CD4-positive, alpha-beta T cell (primary cell): ENCODE measurements around the gene SIDT2. TPM values are rescaled to one million over a fixed set of nuclear protein-coding genes. Genes with fewer than 3 reads are reported as not detected.
A peak's percentile ranks its signal among the peaks of the same experiment; 100 is the strongest.

Experiments used
- ATAC-seq: fragments of 200-7000 bp; cut with Tn5 transposase; one replicate; pipeline ENCODE4 v1.10.0; 2022; ENCODE audit warnings: mild to moderate bottlenecking; ENCODE audit not compliant: poor library complexity
- CTCF ChIA-PET: fragments of 350-600 bp; sonication (Branson Sonifier 250); formaldehyde crosslinking; loops from one replicate; lab custom pipeline; 2021; ENCODE audit warnings: antibody characterized with exemption, inconsistent platforms; lab: Charles Lee
- POLR2A ChIA-PET: fragments of 350-600 bp; sonication (Branson Sonifier 250); formaldehyde crosslinking; loops from one replicate; lab custom pipeline; 2021; ENCODE audit warnings: antibody characterized with exemption, inconsistent platforms; lab: Charles Lee
- DNase-seq, 14 experiments: peaks; one replicate each; pipeline ENCODE4 v3.0.0-alpha.2; 2013 to 2020; ENCODE audit warnings: mixed read lengths in 2 of 14
- H3K27ac ChIP-seq, 2 donors: one replicate each; pipeline versions ENCODE4 v1.5.1 to v1.7.0; 2013; ENCODE audit warnings: low read length in 2 of 2, low read depth in 1 of 2, mild to moderate bottlenecking in 1 of 2
- H3K27me3 ChIP-seq, 2 experiments: 1 replicate in 1 of 2; 2 replicates in 1 of 2; pipeline versions ENCODE4 v1.6.1 to v1.7.0; 2013; ENCODE audit warnings: low read length in 2 of 2, control low read depth in 1 of 2, mild to moderate bottlenecking in 1 of 2, moderate library complexity in 1 of 2; ENCODE audit not compliant: insufficient read depth in 2 of 2, control insufficient read depth in 1 of 2
- H3K36me3 ChIP-seq: one replicate; pipeline ENCODE4 v1.6.1; 2013; ENCODE audit warnings: low read length, control low read depth; ENCODE audit not compliant: insufficient read depth
- H3K4me1 ChIP-seq: one replicate; pipeline ENCODE4 v1.6.1; 2013; ENCODE audit warnings: low read length, control low read depth; ENCODE audit not compliant: insufficient read depth
- H3K4me3 ChIP-seq: one replicate; pipeline ENCODE4 v1.5.1; 2013; ENCODE audit warnings: mild to moderate bottlenecking, low read length, moderate library complexity
- H3K9me3 ChIP-seq, 2 experiments: 1 replicate in 1 of 2; 2 replicates in 1 of 2; pipeline versions ENCODE4 v1.6.1 to v1.7.0; 2013; ENCODE audit warnings: low read length in 2 of 2, mild to moderate bottlenecking in 2 of 2, control low read depth in 1 of 2, moderate library complexity in 1 of 2; ENCODE audit not compliant: control insufficient read depth in 1 of 2, insufficient read depth in 1 of 2
- H3K27ac Mint-ChIP-seq: one replicate; pipeline ENCODE4 v1.8.0; 2020; ENCODE audit warnings: mixed read lengths
- H3K27me3 Mint-ChIP-seq: one replicate; pipeline ENCODE4 v1.8.0; 2021; ENCODE audit warnings: mixed read lengths
- H3K36me3 Mint-ChIP-seq: one replicate; pipeline ENCODE4 v1.8.0; 2021; ENCODE audit warnings: low read depth, mixed read lengths
- H3K4me1 Mint-ChIP-seq: one replicate; pipeline ENCODE4 v1.8.0; 2021; ENCODE audit warnings: low read depth, mixed read lengths
- H3K4me3 Mint-ChIP-seq: one replicate; pipeline ENCODE4 v1.8.0; 2020; ENCODE audit warnings: mild to moderate bottlenecking, mixed read lengths
- H3K9me3 Mint-ChIP-seq: one replicate; pipeline ENCODE4 v1.8.0; 2020; ENCODE audit warnings: mixed read lengths
- intact Hi-C, 2 experiments: fragments of 100-400 bp; cut with DNase I in 1 of 2; cut with micrococcal nuclease in 1 of 2; formaldehyde crosslinking; loops; one replicate each; pipeline versions ENCODE4 v1.15.1 to v1.9.0; 2023 to 2025; cut with DNase I, micrococcal nuclease
- total RNA-seq, 174 experiments: library from RNA in 2 of 174; stranded (reverse) in 2 of 174; gene quantifications; one replicate each; pipeline ENCODE4 v1.2.3 and lab custom pipeline; 2021 to 2026
- TF ChIP-seq, protein P1 (sequence below): fragments of 200-600 bp; IDR thresholded peaks from one replicate; pipeline ENCODE4 v1.8.0; 2022; ENCODE audit warnings: antibody characterized with exemption, mild to moderate bottlenecking

SIDT2 gene
- total RNA-seq, 2 experiments from 2014 or later = 197 to 200 TPM

DNA sequence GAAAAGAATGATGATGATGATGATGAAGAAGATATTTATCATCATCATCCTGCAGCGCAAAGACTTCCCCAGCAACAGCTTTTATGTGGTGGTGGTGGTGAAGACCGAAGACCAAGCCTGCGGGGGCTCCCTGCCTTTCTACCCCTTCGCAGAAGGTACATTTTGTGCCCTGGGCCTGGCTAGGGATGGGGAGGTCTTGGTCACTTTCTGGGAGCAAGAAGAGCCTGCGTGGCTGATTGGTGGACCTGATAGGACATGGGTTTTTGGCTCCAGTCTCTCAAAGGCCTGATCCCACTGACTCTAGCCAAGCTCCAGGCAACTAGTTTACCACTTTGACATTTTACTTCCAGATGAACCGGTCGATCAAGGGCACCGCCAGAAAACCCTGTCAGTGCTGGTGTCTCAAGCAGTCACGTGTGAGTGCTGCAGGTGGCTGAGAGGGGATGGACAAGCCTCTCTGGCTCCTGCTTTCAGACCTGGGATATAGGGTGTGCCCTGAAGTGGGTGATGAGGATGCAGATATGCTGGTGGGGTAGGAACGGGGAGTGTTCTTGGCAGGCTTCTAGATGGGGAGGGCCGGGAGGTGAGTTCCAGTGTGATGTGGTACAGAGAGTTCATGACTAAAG lies 5.3 kb downstream of the SIDT2 start:
- CTCF ChIA-PET = no interaction called here
- peak overlapping the region; percentile 69 for H3K4me3 Mint-ChIP-seq

DNA sequence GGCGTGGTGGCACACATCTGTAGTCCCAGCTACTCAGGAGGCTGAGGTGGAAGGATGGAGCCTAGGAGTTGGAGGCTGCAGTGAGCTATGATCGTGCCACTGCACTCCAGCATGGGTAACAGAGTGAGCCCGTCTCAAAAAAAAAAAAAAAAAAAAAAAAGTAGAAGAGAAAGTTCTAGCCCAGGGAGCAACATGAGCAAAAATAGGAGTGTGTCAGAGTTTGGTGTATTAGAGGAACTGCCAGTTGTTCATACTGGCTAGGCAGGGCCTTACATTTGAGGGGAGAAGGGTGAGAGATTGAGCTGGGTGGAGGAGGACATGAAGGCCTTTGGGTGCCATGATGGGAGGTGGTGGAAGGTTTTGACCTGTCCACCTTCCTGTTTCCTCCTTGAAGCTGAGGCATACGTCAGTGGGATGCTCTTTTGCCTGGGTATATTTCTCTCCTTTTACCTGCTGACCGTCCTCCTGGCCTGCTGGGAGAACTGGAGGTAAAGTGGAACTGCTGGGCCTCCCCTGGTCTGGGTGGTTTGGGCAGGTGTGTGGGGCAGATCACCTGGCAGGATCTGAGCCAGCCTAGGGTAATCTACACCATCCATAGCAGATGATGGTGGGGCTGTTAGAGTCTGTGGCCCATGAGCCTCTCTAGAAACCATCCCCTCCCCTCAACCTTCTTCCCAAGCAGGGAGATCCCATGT lies 7.3 kb downstream of the SIDT2 start:
- no peaks in the 10 kb centered on the region for H3K9me3 Mint-ChIP-seq
- H3K36me3 Mint-ChIP-seq = peaks cover 35% of the 10 kb centered on the region
- H3K4me1 Mint-ChIP-seq = peaks cover 6% of the 10 kb centered on the region
- Histone ChIP-seq H3K4me3 (no peak overlapping the region), H3K27me3 (no peaks in the 10 kb centered on the region), H3K4me1 (peaks cover 11% of the 10 kb centered on the region), H3K9me3 (no peaks in the 10 kb centered on the region), H3K36me3 (peaks cover 46% of the 10 kb centered on the region), H3K27ac (no peak overlapping the region)
- no peak overlapping the region for H3K27ac Mint-ChIP-seq
- ChIA-PET CTCF (interaction anchor here (0.6 kb wide), 1 partner anchor 39 kb away, joined by 4 read pairs; no protein-coding TSS in a partner anchor), POLR2A (no interaction called here)
- TF ChIP-seq, protein P1, sequence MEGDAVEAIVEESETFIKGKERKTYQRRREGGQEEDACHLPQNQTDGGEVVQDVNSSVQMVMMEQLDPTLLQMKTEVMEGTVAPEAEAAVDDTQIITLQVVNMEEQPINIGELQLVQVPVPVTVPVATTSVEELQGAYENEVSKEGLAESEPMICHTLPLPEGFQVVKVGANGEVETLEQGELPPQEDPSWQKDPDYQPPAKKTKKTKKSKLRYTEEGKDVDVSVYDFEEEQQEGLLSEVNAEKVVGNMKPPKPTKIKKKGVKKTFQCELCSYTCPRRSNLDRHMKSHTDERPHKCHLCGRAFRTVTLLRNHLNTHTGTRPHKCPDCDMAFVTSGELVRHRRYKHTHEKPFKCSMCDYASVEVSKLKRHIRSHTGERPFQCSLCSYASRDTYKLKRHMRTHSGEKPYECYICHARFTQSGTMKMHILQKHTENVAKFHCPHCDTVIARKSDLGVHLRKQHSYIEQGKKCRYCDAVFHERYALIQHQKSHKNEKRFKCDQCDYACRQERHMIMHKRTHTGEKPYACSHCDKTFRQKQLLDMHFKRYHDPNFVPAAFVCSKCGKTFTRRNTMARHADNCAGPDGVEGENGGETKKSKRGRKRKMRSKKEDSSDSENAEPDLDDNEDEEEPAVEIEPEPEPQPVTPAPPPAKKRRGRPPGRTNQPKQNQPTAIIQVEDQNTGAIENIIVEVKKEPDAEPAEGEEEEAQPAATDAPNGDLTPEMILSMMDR = no peak
- H3K27me3 Mint-ChIP-seq = no peaks in the 10 kb centered on the region
- DNase-seq (peak in 2 of 14 experiments; percentile 15 to 35), ATAC-seq (no peak)
- intact Hi-C loops = no loop called here
- H3K4me3 Mint-ChIP-seq = no peak overlapping the region

More for the DNA sequence above, 5.3 kb downstream of the SIDT2 start:
- peaks cover 26% of the 10 kb centered on the region for H3K4me1 ChIP-seq
- H3K27ac ChIP-seq = no peak overlapping the region
- no peak for ATAC-seq
- Mint-ChIP-seq H3K4me1 (peaks cover 24% of the 10 kb centered on the region), H3K27ac (no peak overlapping the region), H3K27me3 (no peaks in the 10 kb centered on the region), H3K36me3 (peaks cover 34% of the 10 kb centered on the region), H3K9me3 (no peaks in the 10 kb centered on the region)
- peaks cover 31% of the 10 kb centered on the region for H3K36me3 ChIP-seq
- no peaks in the 10 kb centered on the region for H3K9me3 ChIP-seq
- no peaks in the 10 kb centered on the region for H3K27me3 ChIP-seq
- TF ChIP-seq, protein P1 = no peak
- no peak overlapping the region for H3K4me3 ChIP-seq
- intact Hi-C loops = no loop called here
- DNase-seq = peak in 2 of 14 experiments; percentile 6 to 27
- POLR2A ChIA-PET = no interaction called here

DNA sequence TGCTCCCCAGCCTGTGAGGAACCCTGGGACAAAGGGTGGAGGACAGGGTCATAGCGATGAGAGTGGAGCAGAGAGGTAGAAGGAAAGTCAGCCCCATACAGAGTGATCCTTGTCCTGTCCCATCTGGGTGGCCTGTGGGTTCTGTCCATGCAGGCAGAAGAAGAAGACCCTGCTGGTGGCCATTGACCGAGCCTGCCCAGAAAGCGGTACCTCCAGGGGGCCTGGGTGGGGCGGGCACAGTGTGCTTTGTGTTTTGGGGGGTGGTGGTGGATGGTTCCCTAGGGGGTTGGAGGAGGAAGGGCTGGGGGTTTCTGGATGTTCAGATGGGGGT lies 7.9 kb downstream of the SIDT2 start:
- POLR2A ChIA-PET = no interaction called here
- DNase-seq (peak in 1 of 14 experiments; percentile 25), ATAC-seq (no peak)
- Histone ChIP-seq H3K4me1 (peaks cover 5% of the 10 kb centered on the region), H3K36me3 (peaks cover 46% of the 10 kb centered on the region), H3K27me3 (no peaks in the 10 kb centered on the region), H3K9me3 (no peaks in the 10 kb centered on the region), H3K4me3 (no peak overlapping the region), H3K27ac (no peak overlapping the region)
- CTCF ChIA-PET = interaction anchor here (0.6 kb wide), 1 partner anchor 38 kb away, joined by 4 read pairs; no protein-coding TSS in a partner anchor
- Mint-ChIP-seq H3K27ac (no peak overlapping the region), H3K36me3 (peaks cover 32% of the 10 kb centered on the region), H3K4me3 (no peak overlapping the region), H3K4me1 (peaks cover under 1% of the 10 kb centered on the region), H3K9me3 (no peaks in the 10 kb centered on the region), H3K27me3 (no peaks in the 10 kb centered on the region)
- TF ChIP-seq, protein P1 = no peak
- intact Hi-C loops = no loop called here
